Ascending aorta (tissue), 2 donors: ENCODE data around the gene KCNIP4. TPM values are rescaled to one million over a fixed set of nuclear protein-coding genes. Genes with fewer than 3 reads are reported as not detected.

Experiments
- DNase-seq, 2 donors: peaks; one replicate each; pipeline ENCODE4 v3.0.0-alpha.2; 2019; ENCODE audit warnings: low spot score in 2 of 2
- H3K27ac ChIP-seq, 2 donors: fragments of 200-600 bp; sonication (generic); one replicate each; pipeline ENCODE4 v1.5.1; 2016 to 2017; ENCODE audit warnings: mild to moderate bottlenecking in 1 of 2
- H3K27me3 ChIP-seq: fragments of 200-600 bp; sonication (generic); one replicate; pipeline ENCODE4 v1.5.1; 2017
- H3K36me3 ChIP-seq, 2 donors: fragments of 200-600 bp; sonication (generic); one replicate each; pipeline ENCODE4 v1.5.1; 2016
- H3K4me1 ChIP-seq, 2 donors: fragments of 200-600 bp; sonication (generic); one replicate each; pipeline ENCODE4 v1.5.1; 2016 to 2017; ENCODE audit warnings: mild to moderate bottlenecking in 1 of 2
- H3K4me3 ChIP-seq, 2 donors: fragments of 200-600 bp; sonication (generic); one replicate each; pipeline ENCODE4 v1.5.1; 2016 to 2017; ENCODE audit warnings: mild to moderate bottlenecking in 1 of 2
- H3K9me3 ChIP-seq, 2 donors: fragments of 200-600 bp; sonication (generic); one replicate each; pipeline ENCODE4 v1.5.1; 2016
- intact Hi-C: fragments of 100-400 bp; cut with DNase I; formaldehyde crosslinking; loops from one replicate; pipeline ENCODE4 v1.15.1; 2023
- total RNA-seq: library from RNA; depleted of rRNA; stranded (reverse); fragments of >200 nt; gene quantifications from one replicate; pipeline ENCODE4 v1.1.0, GENCODE V29; 2016
- TF ChIP-seq, protein P1 (sequence below), 3 experiments: fragments of 200-600 bp in 2 of 3; fragments of 450-650 bp in 1 of 3; sonication (generic) in 2 of 3; IDR thresholded peaks; one replicate each; pipeline ENCODE4 v1.5.1; 2016 to 2019; ENCODE audit warnings: antibody characterized with exemption in 3 of 3, mild to moderate bottlenecking in 1 of 3, moderate library complexity in 1 of 3

The KCNIP4 gene
- total RNA-seq, 1 donor from 2014 or later: not detected

DNA sequence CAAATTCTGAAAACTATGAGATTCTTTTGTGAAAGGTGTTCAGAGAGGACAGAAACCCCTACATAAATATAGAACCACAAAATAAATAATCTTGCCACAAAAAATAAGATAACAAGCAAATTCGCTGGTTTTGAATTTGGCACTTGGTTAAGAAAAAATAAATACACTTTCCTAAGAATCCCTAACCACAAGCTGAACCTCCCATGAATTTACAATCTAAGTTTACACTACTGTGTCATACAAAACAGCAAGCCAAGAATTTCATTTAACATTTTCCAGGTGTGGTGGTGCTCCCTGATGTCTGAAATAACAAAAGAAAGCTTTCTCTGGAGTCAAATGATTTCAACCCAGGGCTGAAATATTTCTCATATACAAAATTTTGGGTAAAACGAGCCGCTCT lies 121.0 kb downstream of the KCNIP4 start:
- TF ChIP-seq, protein P1, sequence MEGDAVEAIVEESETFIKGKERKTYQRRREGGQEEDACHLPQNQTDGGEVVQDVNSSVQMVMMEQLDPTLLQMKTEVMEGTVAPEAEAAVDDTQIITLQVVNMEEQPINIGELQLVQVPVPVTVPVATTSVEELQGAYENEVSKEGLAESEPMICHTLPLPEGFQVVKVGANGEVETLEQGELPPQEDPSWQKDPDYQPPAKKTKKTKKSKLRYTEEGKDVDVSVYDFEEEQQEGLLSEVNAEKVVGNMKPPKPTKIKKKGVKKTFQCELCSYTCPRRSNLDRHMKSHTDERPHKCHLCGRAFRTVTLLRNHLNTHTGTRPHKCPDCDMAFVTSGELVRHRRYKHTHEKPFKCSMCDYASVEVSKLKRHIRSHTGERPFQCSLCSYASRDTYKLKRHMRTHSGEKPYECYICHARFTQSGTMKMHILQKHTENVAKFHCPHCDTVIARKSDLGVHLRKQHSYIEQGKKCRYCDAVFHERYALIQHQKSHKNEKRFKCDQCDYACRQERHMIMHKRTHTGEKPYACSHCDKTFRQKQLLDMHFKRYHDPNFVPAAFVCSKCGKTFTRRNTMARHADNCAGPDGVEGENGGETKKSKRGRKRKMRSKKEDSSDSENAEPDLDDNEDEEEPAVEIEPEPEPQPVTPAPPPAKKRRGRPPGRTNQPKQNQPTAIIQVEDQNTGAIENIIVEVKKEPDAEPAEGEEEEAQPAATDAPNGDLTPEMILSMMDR (IDR thresholded peaks at IDR 0.05): no peak
- Histone ChIP-seq H3K4me1 (no peaks in the 10 kb centered on the region), H3K9me3 (no peaks in the 10 kb centered on the region), H3K36me3 (no peaks in the 10 kb centered on the region), H3K27ac (no peak overlapping the region), H3K4me3 (no peak overlapping the region), H3K27me3 (no peaks in the 10 kb centered on the region)
- DNase-seq: no peak
- intact Hi-C loops: no loop called here

- intact Hi-C loops: no loop called here
- H3K9me3 ChIP-seq: no peaks in the 10 kb centered on the region
These were observed 122.5 kb downstream of the KCNIP4 start for GRCh38 chr4:21826071-21826470.

DNA sequence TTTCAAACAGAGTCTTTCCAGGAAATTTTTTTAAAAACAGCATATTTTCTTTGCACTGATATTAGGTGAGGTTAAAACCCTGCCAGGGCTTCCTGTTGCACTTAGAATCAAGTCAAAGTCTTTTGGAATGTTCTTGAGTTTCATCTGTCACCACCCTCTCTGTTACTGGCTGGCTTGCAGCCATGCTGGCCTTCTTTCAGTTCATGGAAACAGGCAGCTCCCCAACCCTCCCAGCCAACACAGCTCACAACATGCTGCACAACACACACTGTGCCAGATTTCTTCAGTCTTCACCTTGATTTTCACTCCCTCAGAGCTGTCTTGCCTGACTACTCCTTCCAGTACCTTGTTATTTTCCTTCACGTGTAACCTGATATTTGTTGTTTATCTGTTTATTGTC lies 129.5 kb downstream of the KCNIP4 start:
- intact Hi-C loops: no loop called here
- H3K27me3 ChIP-seq: no peaks in the 10 kb centered on the region
- no peak for DNase-seq
- peaks cover 0 to 8% of the 10 kb centered on the region in 2 donors for H3K9me3 ChIP-seq
- H3K4me1 ChIP-seq: no peaks in the 10 kb centered on the region
- TF ChIP-seq, protein P1 (IDR thresholded peaks at IDR 0.05): no peak
- no peak overlapping the region for H3K27ac ChIP-seq
- no peak overlapping the region for H3K4me3 ChIP-seq
- H3K36me3 ChIP-seq: no peaks in the 10 kb centered on the region

More at GRCh38 chr4:21826071-21826470, 122.5 kb downstream of the KCNIP4 start:
- Histone ChIP-seq H3K4me1 (no peaks in the 10 kb centered on the region), H3K4me3 (no peak overlapping the region), H3K36me3 (no peaks in the 10 kb centered on the region), H3K27me3 (no peaks in the 10 kb centered on the region), H3K27ac (no peak overlapping the region)
- TF ChIP-seq, protein P1 (IDR thresholded peaks at IDR 0.05): no peak
- no peak for DNase-seq

DNA sequence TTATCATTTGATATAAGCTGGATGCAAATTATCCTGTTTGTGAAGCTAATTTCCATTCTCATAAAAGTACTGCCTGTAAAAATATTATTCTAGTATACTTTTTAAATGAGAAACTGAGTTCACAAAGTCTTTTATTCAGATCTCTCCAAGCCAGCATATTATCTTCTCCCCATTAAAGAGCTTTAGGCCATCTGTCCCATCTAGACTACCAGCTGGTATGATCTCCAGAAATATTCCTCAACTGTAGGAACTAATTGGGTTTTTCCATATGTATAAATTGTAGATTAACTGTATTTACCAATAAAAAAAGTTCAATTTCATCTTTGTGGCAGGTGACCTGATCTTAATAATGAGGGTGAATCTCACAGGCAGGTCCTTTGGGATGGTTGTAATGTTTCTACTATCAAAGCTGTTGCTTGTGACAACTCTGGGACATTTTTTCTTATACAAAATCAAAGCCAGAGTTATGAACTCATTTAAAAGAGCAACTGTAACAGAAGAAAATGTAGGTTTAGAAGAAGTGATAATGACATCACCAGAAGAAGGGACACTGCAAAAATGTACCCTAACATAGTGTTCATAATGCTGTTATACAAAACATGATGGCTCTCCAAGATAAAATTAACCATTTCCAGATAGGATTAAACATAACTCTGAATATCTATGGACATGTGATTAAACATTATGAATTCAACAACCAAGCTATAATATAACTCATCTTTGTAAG lies 132.8 kb downstream of the KCNIP4 start:
- TF ChIP-seq, protein P1 (IDR thresholded peaks at IDR 0.05): no peak
- no peak for DNase-seq
- no peaks in the 10 kb centered on the region for H3K27me3 ChIP-seq
- H3K27ac ChIP-seq: no peak overlapping the region
- peaks cover 0 to 8% of the 10 kb centered on the region in 2 donors for H3K9me3 ChIP-seq
- H3K36me3 ChIP-seq: no peaks in the 10 kb centered on the region
- H3K4me1 ChIP-seq: no peaks in the 10 kb centered on the region
- intact Hi-C loops: no loop called here
- H3K4me3 ChIP-seq: no peak overlapping the region

DNA sequence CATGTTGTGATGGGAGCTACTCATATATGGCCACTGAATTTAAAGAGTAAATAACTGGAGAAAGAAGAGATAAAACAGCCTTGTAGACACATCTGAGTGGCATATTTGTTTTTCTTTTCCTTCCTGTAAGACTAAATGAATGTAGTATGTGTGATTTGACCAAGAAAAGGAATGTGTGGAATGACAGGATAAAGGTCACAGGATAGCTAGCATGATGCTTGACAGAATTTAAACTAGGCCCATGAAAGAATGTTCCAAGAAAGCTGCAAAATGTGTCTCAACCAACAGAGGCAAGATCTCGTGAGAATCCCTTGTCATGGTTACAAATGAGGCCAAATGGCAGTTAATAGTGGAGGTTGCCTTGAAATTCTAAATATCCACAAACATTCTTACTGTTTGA lies 137.0 kb downstream of the KCNIP4 start:
- TF ChIP-seq, protein P1 (IDR thresholded peaks at IDR 0.05): no peak
- intact Hi-C loops: no loop called here

More for the DNA sequence above, 137.0 kb downstream of the KCNIP4 start:
- Histone ChIP-seq H3K27me3 (no peaks in the 10 kb centered on the region), H3K36me3 (no peaks in the 10 kb centered on the region), H3K9me3 (no peaks in the 10 kb centered on the region), H3K27ac (no peak overlapping the region), H3K4me1 (no peaks in the 10 kb centered on the region), H3K4me3 (no peak overlapping the region)
- no peak for DNase-seq
